Suprapubic skin (tissue), 4 donors: ENCODE data around the gene SLC16A10. TPM values are rescaled to one million over a fixed set of nuclear protein-coding genes. Genes with fewer than 3 reads are reported as not detected.

Experiments
- DNase-seq, 2 donors: peaks; one replicate each; pipeline ENCODE4 v3.0.0-alpha.2; 2019; ENCODE audit warnings: low spot score in 2 of 2
- H3K27ac ChIP-seq: fragments of 200-600 bp; sonication (generic); one replicate; pipeline ENCODE4 v1.5.1; 2019
- H3K27me3 ChIP-seq: fragments of 200-600 bp; sonication (generic); one replicate; pipeline ENCODE4 v1.5.1; 2019
- H3K36me3 ChIP-seq: fragments of 200-600 bp; sonication (generic); one replicate; pipeline ENCODE4 v1.5.1; 2019
- H3K4me1 ChIP-seq: fragments of 200-600 bp; sonication (generic); one replicate; pipeline ENCODE4 v1.5.1; 2019
- H3K4me3 ChIP-seq: fragments of 200-600 bp; sonication (generic); one replicate; pipeline ENCODE4 v1.5.1; 2019; ENCODE audit warnings: mild to moderate bottlenecking
- H3K9me3 ChIP-seq: fragments of 200-600 bp; sonication (generic); one replicate; pipeline ENCODE4 v1.5.1; 2019
- CTCF ChIP-seq, 2 donors: fragments of 200-600 bp in 1 of 2; fragments of 450-650 bp in 1 of 2; sonication (generic) in 1 of 2; IDR thresholded peaks; one replicate each; pipeline ENCODE4 v1.5.1; 2016 to 2019; ENCODE audit warnings: antibody characterized with exemption in 2 of 2, mild to moderate bottlenecking in 1 of 2, moderate library complexity in 1 of 2
- EP300 ChIP-seq: sonication (generic); formaldehyde crosslinking; IDR thresholded peaks from one replicate; pipeline ENCODE4 v1.6.1; 2017; ENCODE audit warnings: antibody characterized with exemption
- POLR2A ChIP-seq, 2 donors: fragments of 450-650 bp; IDR thresholded peaks; one replicate each; pipeline ENCODE4 v1.6.1; 2017; ENCODE audit warnings: antibody characterized with exemption in 2 of 2, mild to moderate bottlenecking in 2 of 2, moderate library complexity in 2 of 2
- POLR2AphosphoS5 ChIP-seq, 3 donors: sonication (generic); formaldehyde crosslinking; IDR thresholded peaks; one replicate each; pipeline ENCODE4 v1.6.1; 2017; ENCODE audit warnings: antibody characterized with exemption in 3 of 3
- WGBS: methylation state at CpG from one replicate; pipeline ENCODE4 v1.1.5; 2018; 5-methylcytosine and 5-hydroxymethylcytosine counted together
- total RNA-seq, 4 donors: library from RNA; depleted of rRNA; stranded (reverse); fragments of >200 nt; gene quantifications; one replicate each; pipeline ENCODE4 v1.1.0, GENCODE V29; 2016

Gene SLC16A10
- total RNA-seq, 4 donors from 2014 or later, result 23.1 to 73.5 (median 35.9) TPM

- no peak for DNase-seq
- Histone ChIP-seq H3K4me3 (no peak overlapping the region), H3K36me3 (no peaks in the 10 kb centered on the region), H3K4me1 (peaks cover 10% of the 10 kb centered on the region), H3K9me3 (no peaks in the 10 kb centered on the region), H3K27ac (no peak overlapping the region), H3K27me3 (peaks cover 9% of the 10 kb centered on the region)
- TF ChIP-seq CTCF (IDR thresholded peaks at IDR 0.05) (no peak), EP300 (no peak), POLR2AphosphoS5 (IDR thresholded peaks at IDR 0.05) (no peak), POLR2A (IDR thresholded peaks at IDR 0.05) (no peak)
- 84% methylated on average over 3 of the region's 3 CpGs for WGBS
Observed at GRCh38 chr6:111069382-111070104, 17.8 kb upstream of the SLC16A10 start.

GRCh38 chr6:111070105-111071005, 16.9 kb upstream of the SLC16A10 start:
- H3K4me3 ChIP-seq, result no peak overlapping the region
- H3K27ac ChIP-seq, result no peak overlapping the region
- WGBS, result 70% methylated on average over 11 of the region's 11 CpGs
- peaks cover 9% of the 10 kb centered on the region for H3K27me3 ChIP-seq
- H3K4me1 ChIP-seq, result peaks cover 10% of the 10 kb centered on the region
- no peaks in the 10 kb centered on the region for H3K36me3 ChIP-seq
- no peak for TF ChIP-seq POLR2AphosphoS5 (IDR thresholded peaks at IDR 0.05)
- TF ChIP-seq POLR2A (IDR thresholded peaks at IDR 0.05), result no peak
- no peak for TF ChIP-seq EP300
- TF ChIP-seq CTCF (IDR thresholded peaks at IDR 0.05), result no peak
- no peak for DNase-seq
- H3K9me3 ChIP-seq, result no peaks in the 10 kb centered on the region

- Histone ChIP-seq H3K36me3 (no peaks in the 10 kb centered on the region), H3K9me3 (no peaks in the 10 kb centered on the region), H3K27ac (no peak overlapping the region), H3K4me3 (no peak overlapping the region), H3K27me3 (peaks cover 3% of the 10 kb centered on the region), H3K4me1 (peaks cover 10% of the 10 kb centered on the region)
- TF ChIP-seq CTCF (IDR thresholded peaks at IDR 0.05) (no peak), POLR2AphosphoS5 (IDR thresholded peaks at IDR 0.05) (no peak), POLR2A (IDR thresholded peaks at IDR 0.05) (no peak), EP300 (no peak)
- 93% methylated on average over 2 of the region's 2 CpGs for WGBS
- DNase-seq, result no peak
Observed at GRCh38 chr6:111072801-111073360, 14.4 kb upstream of the SLC16A10 start.

GRCh38 chr6:111074311-111074710, 13.0 kb upstream of the SLC16A10 start:
- H3K27ac ChIP-seq, result no peak overlapping the region
- no peak for TF ChIP-seq POLR2A (IDR thresholded peaks at IDR 0.05)
- TF ChIP-seq CTCF (IDR thresholded peaks at IDR 0.05), result no peak
- TF ChIP-seq EP300, result no peak
- no peak for TF ChIP-seq POLR2AphosphoS5 (IDR thresholded peaks at IDR 0.05)
- peaks cover 3% of the 10 kb centered on the region for H3K4me1 ChIP-seq
- H3K4me3 ChIP-seq, result no peak overlapping the region
- no peaks in the 10 kb centered on the region for H3K9me3 ChIP-seq
- no peaks in the 10 kb centered on the region for H3K36me3 ChIP-seq
- DNase-seq, result no peak
- peaks cover 3% of the 10 kb centered on the region for H3K27me3 ChIP-seq
